GM23338 (cell line): ENCODE measurements around the gene ST6GALNAC1. TPM values are rescaled to one million over a fixed set of nuclear protein-coding genes. Genes with fewer than 3 reads are reported as not detected.
A peak's percentile ranks its signal among the peaks of the same experiment; 100 is the strongest.

Experiments
- ATAC-seq: fragments of 200-7000 bp; cut with Tn5 transposase; 3 replicates; pipeline ENCODE4 v1.9.1; 2020
- DNase-seq: peaks from one replicate; pipeline ENCODE4 v3.0.0-alpha.2; 2015; ENCODE audit warnings: low spot score
- H2AFZ ChIP-seq: fragments of 200-600 bp; sonication (generic); 2 replicates; pipeline ENCODE4 v1.8.0; 2016; ENCODE audit warnings: antibody characterized with exemption, mild to moderate bottlenecking, moderate library complexity
- H3F3A ChIP-seq: fragments of 200-600 bp; sonication (generic); replicated peaks from 2 replicates; pipeline ENCODE4 v1.8.0; 2017; ENCODE audit warnings: antibody characterized with exemption, mixed run types, low read depth
- H3K27ac ChIP-seq: fragments of 200-600 bp; sonication (generic); 2 replicates; pipeline ENCODE4 v1.6.1; 2016; ENCODE audit warnings: low read depth
- H3K27me3 ChIP-seq: fragments of 200-600 bp; sonication (generic); 2 replicates; pipeline ENCODE4 v1.8.0; 2016; ENCODE audit warnings: mild to moderate bottlenecking, mixed run types, moderate library complexity; ENCODE audit not compliant: insufficient read depth
- H3K36me3 ChIP-seq: fragments of 200-600 bp; sonication (generic); 2 replicates; pipeline ENCODE4 v1.8.0; 2016; ENCODE audit warnings: mild to moderate bottlenecking; ENCODE audit not compliant: insufficient read depth
- H3K4me1 ChIP-seq: fragments of 200-600 bp; sonication (generic); 2 replicates; pipeline ENCODE4 v1.8.0; 2016; ENCODE audit warnings: mild to moderate bottlenecking, moderate library complexity; ENCODE audit not compliant: insufficient read depth
- H3K4me2 ChIP-seq: fragments of 200-600 bp; sonication (generic); 2 replicates; pipeline ENCODE4 v1.7.1; 2017; ENCODE audit warnings: mixed run types
- H3K4me3 ChIP-seq: fragments of 200-600 bp; sonication (generic); 2 replicates; pipeline ENCODE4 v1.6.1; 2016; ENCODE audit warnings: mixed run types
- H3K79me2 ChIP-seq: fragments of 200-600 bp; sonication (generic); replicated peaks from 2 replicates; pipeline ENCODE4 v1.8.0; 2017; ENCODE audit warnings: mild to moderate bottlenecking; ENCODE audit not compliant: insufficient read depth
- H3K9me2 ChIP-seq: fragments of 200-600 bp; sonication (generic); 2 replicates; pipeline ENCODE4 v1.8.0; 2017; ENCODE audit not compliant: insufficient read depth
- H4K20me1 ChIP-seq: fragments of 200-600 bp; sonication (generic); replicated peaks from 2 replicates; pipeline ENCODE4 v1.8.0; 2017; ENCODE audit warnings: mild to moderate bottlenecking; ENCODE audit not compliant: insufficient read depth
- H3K27ac Mint-ChIP-seq: 2 replicates; pipeline ENCODE4 v1.8.0; 2020; ENCODE audit warnings: inconsistent platforms, mild to moderate bottlenecking, moderate library complexity, mixed read lengths
- H3K27me3 Mint-ChIP-seq: 3 replicates; pipeline ENCODE4 v1.8.0; 2022; ENCODE audit warnings: low read depth, mild to moderate bottlenecking, moderate library complexity, mixed read lengths, inconsistent platforms; ENCODE audit not compliant: insufficient read depth, poor library complexity
- H3K36me3 Mint-ChIP-seq: 3 replicates; pipeline ENCODE4 v1.8.0; 2021; ENCODE audit warnings: low read depth, mild to moderate bottlenecking, inconsistent platforms, moderate library complexity, mixed read lengths
- H3K4me1 Mint-ChIP-seq: 3 replicates; pipeline ENCODE4 v1.8.0; 2020; ENCODE audit warnings: mild to moderate bottlenecking, inconsistent platforms, mixed read lengths
- H3K4me3 Mint-ChIP-seq: 3 replicates; pipeline ENCODE4 v1.8.0; 2021; ENCODE audit warnings: moderate library complexity, mild to moderate bottlenecking, inconsistent platforms, mixed read lengths
- H3K9me3 Mint-ChIP-seq: 3 replicates; pipeline ENCODE4 v1.8.0; 2020; ENCODE audit warnings: moderate library complexity, mild to moderate bottlenecking, inconsistent platforms, mixed read lengths
- CREB1 ChIP-seq: fragments of 250-450 bp; sonication (Bioruptor Pico); IDR thresholded peaks from 2 replicates; pipeline ENCODE4 v1.5.0; 2020; ENCODE audit warnings: low read depth, mild to moderate bottlenecking, moderate library complexity
- CTCF ChIP-seq, 2 experiments: fragments of 200-600 bp in 1 of 2; sonication (generic) in 1 of 2; conservative IDR thresholded peaks; 2 replicates each; pipeline versions ENCODE4 v1.5.1 to v1.6.1; 2016 to 2017; ENCODE audit warnings: antibody characterized with exemption in 2 of 2, low read depth in 2 of 2, mild to moderate bottlenecking in 2 of 2, moderate library complexity in 1 of 2
- ETS1 ChIP-seq: IDR thresholded peaks from 2 replicates; pipeline ENCODE4 v1.6.1; 2016; ENCODE audit warnings: antibody characterized with exemption
- EZH2 ChIP-seq: fragments of 200-600 bp; sonication (generic); IDR thresholded peaks from one replicate; pipeline ENCODE4 v1.8.0; 2017; ENCODE audit warnings: antibody characterized with exemption, mild to moderate bottlenecking, low read depth; ENCODE audit not compliant: unreplicated experiment
- EZH2phosphoT487 ChIP-seq: fragments of 200-600 bp; sonication (generic); IDR thresholded peaks from one replicate; pipeline ENCODE4 v1.8.1; 2018; ENCODE audit warnings: antibody characterized with exemption; ENCODE audit not compliant: unreplicated experiment
- JUNB ChIP-seq: IDR thresholded peaks from one replicate; pipeline ENCODE4 v1.6.1; 2016; ENCODE audit warnings: antibody characterized with exemption; ENCODE audit not compliant: unreplicated experiment
- POLR2AphosphoS5 ChIP-seq: IDR thresholded peaks from 2 replicates; pipeline ENCODE4 v1.6.1; 2016; ENCODE audit warnings: antibody characterized with exemption, low read depth
- REST ChIP-seq: IDR thresholded peaks from one replicate; pipeline ENCODE4 v1.6.1; 2018; ENCODE audit warnings: antibody characterized with exemption; ENCODE audit not compliant: unreplicated experiment
- ZNF114 ChIP-seq: fragments of 250-450 bp; sonication (Bioruptor Pico); IDR thresholded peaks from 2 replicates; pipeline ENCODE4 v1.5.0; 2020; ENCODE audit warnings: mild to moderate bottlenecking, moderate library complexity
- ZNF331 ChIP-seq: fragments of 250-450 bp; sonication (Bioruptor Pico); IDR thresholded peaks from 2 replicates; pipeline ENCODE4 v1.5.0; 2020; ENCODE audit warnings: low read depth, mild to moderate bottlenecking, moderate library complexity
- ZNF462 ChIP-seq: fragments of 250-450 bp; sonication (Bioruptor Pico); IDR thresholded peaks from 2 replicates; pipeline ENCODE4 v1.5.0; 2020; ENCODE audit warnings: mild to moderate bottlenecking, moderate library complexity
- polyA plus RNA-seq: library from polyadenylated mRNA; unstranded; fragments of >200 nt; fragmentation: Nextera tagmentation; extraction: Ambion mirVana; gene quantifications from 2 replicates; pipeline ENCODE4 v1.2.1, GENCODE V29; 2016
- total RNA-seq: library from RNA; depleted of rRNA; stranded (reverse); fragments of >200 nt; shearing (Covaris generic); gene quantifications from 2 replicates; pipeline ENCODE4 v1.2.3, GENCODE V29; 2014

The ST6GALNAC1 gene
- total and polyA plus RNA-seq, 2 experiments from 2014 or later = not detected

GRCh38 chr17:76687298-76688164 is 44.0 kb upstream of the ST6GALNAC1 start:
- Histone ChIP-seq H3K4me2 (no peak overlapping the region), H3K4me1 (peaks cover 8% of the 10 kb centered on the region; the same call in 1 of the 2 replicates), H3K9me2 (no peaks in the 10 kb centered on the region), H3K36me3 (no peaks in the 10 kb centered on the region), H3K27ac (no peak overlapping the region), H3K4me3 (no peak overlapping the region), H3K27me3 (no peaks in the 10 kb centered on the region), H3K79me2 (no peaks in the 10 kb centered on the region), H4K20me1 (no peaks in the 10 kb centered on the region), H2AFZ (no peak overlapping the region), H3F3A (no peaks in the 10 kb centered on the region)
- no peak overlapping the region for H3K4me3 Mint-ChIP-seq
- peaks cover 6% of the 10 kb centered on the region for H3K27me3 Mint-ChIP-seq
- DNase-seq = no peak
- H3K36me3 Mint-ChIP-seq = no peaks in the 10 kb centered on the region
- TF ChIP-seq REST (no peak), CREB1 (CRISPR knock-in tag) (no peak), ZNF462 (CRISPR knock-in tag) (no peak), ETS1 (no peak), JUNB (no peak), EZH2 (no peak), EZH2phosphoT487 (no peak), POLR2AphosphoS5 (no peak), ZNF114 (CRISPR knock-in tag) (no peak), ZNF331 (CRISPR knock-in tag) (no peak), CTCF (conservative IDR thresholded peaks at IDR 0.05; ENCODE audit: low read depth in 2 of 2) (no peak)
- H3K27ac Mint-ChIP-seq = no peak overlapping the region
- ATAC-seq = peak; percentile 6; the same call in 1 of the 3 replicates
- H3K4me1 Mint-ChIP-seq = peaks cover 40% of the 10 kb centered on the region
- H3K9me3 Mint-ChIP-seq = no peaks in the 10 kb centered on the region
